OCI-LY3 (cell line): ENCODE measurements around the gene CEMIP.

Source experiments
- EZH2phosphoT487 ChIP-seq: fragments of 200-600 bp; shearing (Covaris generic); IDR thresholded peaks from 2 replicates; pipeline ENCODE4 v1.6.1; 2018; ENCODE audit warnings: antibody characterized with exemption, mixed run types, low read depth
- TF ChIP-seq, protein P1 (sequence below): fragments of 200-600, 300-600 bp; sonication (generic); IDR thresholded peaks from 2 replicates; pipeline ENCODE4 v1.5.1; 2014; ENCODE audit warnings: antibody characterized with exemption, low read length, low read depth

DNA sequence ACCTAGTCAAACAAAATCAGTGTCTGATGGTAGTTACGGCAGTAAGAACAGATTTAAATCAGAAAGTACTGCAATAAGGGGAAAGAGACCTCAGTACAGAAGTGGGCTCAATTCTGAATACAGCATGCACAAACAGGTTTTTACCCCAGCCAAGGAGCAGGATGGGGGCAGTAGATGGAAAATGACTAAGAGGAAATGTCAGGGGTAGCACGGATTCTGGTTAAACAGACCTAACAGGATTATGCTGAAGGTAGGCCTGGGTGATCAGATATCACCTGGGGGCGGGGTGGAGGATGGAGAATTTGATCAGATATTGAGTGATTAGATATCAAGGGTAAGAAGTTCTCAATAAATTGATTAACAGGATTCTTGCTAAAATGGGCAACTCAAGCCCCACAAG lies 191.5 kb downstream of the CEMIP start:
- TF ChIP-seq, protein P1, sequence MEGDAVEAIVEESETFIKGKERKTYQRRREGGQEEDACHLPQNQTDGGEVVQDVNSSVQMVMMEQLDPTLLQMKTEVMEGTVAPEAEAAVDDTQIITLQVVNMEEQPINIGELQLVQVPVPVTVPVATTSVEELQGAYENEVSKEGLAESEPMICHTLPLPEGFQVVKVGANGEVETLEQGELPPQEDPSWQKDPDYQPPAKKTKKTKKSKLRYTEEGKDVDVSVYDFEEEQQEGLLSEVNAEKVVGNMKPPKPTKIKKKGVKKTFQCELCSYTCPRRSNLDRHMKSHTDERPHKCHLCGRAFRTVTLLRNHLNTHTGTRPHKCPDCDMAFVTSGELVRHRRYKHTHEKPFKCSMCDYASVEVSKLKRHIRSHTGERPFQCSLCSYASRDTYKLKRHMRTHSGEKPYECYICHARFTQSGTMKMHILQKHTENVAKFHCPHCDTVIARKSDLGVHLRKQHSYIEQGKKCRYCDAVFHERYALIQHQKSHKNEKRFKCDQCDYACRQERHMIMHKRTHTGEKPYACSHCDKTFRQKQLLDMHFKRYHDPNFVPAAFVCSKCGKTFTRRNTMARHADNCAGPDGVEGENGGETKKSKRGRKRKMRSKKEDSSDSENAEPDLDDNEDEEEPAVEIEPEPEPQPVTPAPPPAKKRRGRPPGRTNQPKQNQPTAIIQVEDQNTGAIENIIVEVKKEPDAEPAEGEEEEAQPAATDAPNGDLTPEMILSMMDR, result no peak
- TF ChIP-seq EZH2phosphoT487, result no peak
